OCI-LY1 (cell line): Measurements from ENCODE around the gene MRPL28.

Experiments
- CTCF ChIP-seq: fragments of 200-600 bp; sonication (generic), shearing (Covaris generic); IDR thresholded peaks from 2 replicates; pipeline ENCODE4 v1.5.1; 2017; ENCODE audit warnings: mild to moderate bottlenecking, antibody characterized with exemption, low read length, moderate library complexity, mixed read lengths
- EZH2 ChIP-seq: fragments of 200-600 bp; sonication (generic), shearing (Covaris generic); IDR thresholded peaks from 2 replicates; pipeline ENCODE4 v1.8.0; 2017; ENCODE audit warnings: borderline replicate concordance, mixed run types, mild to moderate bottlenecking, antibody characterized with exemption, low read length, moderate library complexity, mixed read lengths

DNA sequence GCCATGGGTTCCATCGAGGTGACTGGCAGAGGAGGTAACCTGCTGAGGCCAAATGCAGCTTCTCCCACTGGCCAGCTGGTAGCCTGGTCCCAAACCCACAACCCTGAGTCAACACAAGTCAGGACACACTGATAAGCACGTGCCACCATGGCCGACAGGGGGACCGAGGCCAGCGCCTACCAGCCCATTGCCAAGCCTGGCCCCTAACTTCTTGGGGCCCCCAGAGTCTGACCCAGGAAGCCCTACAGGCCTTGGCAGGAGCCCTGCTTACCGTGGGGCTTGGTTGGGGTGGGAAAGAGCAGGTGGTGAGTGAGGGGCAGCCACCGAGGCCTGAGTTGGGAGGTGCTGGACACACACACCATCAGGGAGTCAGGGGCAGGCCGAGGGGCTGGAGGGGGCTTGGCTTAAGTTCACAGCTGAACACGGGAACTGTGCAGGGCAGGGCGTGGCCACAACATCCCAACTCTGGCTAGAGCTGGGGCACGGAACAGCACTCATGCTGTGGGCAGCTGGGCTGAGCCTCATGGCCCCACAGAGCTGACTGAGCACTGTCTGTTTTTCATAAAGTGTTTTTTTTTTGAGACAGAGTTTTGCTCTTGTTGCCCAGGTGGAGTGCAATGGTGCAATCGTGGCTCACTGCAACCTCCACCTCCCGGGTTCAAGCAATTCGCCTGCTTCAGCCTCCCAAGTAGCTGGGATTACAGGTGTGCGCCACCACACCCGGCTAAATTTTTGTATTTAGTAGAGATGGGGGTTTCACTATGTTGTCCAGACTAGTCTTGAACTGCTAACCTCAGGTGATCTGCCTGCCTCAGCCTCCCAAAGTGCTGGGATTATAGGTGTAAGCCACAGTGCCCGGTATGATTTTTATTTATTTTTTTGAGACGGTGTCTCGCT is 5.5 kb downstream of the MRPL28 start:
- TF ChIP-seq CTCF (no peak), EZH2 (no peak)
